Caco-2 (cell line): ENCODE measurements around the gene SYNPO2. TPM values are rescaled to one million over a fixed set of nuclear protein-coding genes. Genes with fewer than 3 reads are reported as not detected.

Experiments used
- BruUV-seq: library from RNA; stranded (reverse); fragments of 400-500 nt; replicated peaks from 2 replicates; lab custom pipeline; 2021; lab: Mats Ljungman, UMichigan
- CTCF ChIA-PET: fragments of 300-600 bp; sonication (Branson Sonifier 250); formaldehyde crosslinking; loops from one replicate; lab custom pipeline; 2022; ENCODE audit warnings: antibody characterized with exemption; lab: Charles Lee
- POLR2A ChIA-PET: fragments of 300-600 bp; sonication (Branson Sonifier 250); formaldehyde crosslinking; loops from one replicate; lab custom pipeline; 2022; ENCODE audit warnings: antibody characterized with exemption; lab: Charles Lee
- DNase-seq, 2 experiments: peaks; one replicate each; pipeline versions ENCODE4 v3.0.0 to v3.0.0-alpha.2; 2020 to 2022
- H3K27me3 ChIP-seq: replicated peaks from 2 replicates; pipeline ENCODE4 v1.6.0; 2011; ENCODE audit warnings: low read length; ENCODE audit not compliant: control insufficient read depth, insufficient read depth
- H3K36me3 ChIP-seq: 2 replicates; pipeline ENCODE4 v1.5.1; 2011; ENCODE audit warnings: low read length; ENCODE audit not compliant: control insufficient read depth, insufficient read depth
- H3K4me1 ChIP-seq: fragments of 250-450 bp; sonication (Bioruptor Pico); 2 replicates; pipeline ENCODE4 v1.5.1; 2020; ENCODE audit warnings: mild to moderate bottlenecking
- H3K4me3 ChIP-seq: 2 replicates; pipeline ENCODE4 v1.5.1; 2011; ENCODE audit warnings: low read depth, mild to moderate bottlenecking, control low read depth, low read length
- H3K9me3 ChIP-seq: fragments of 250-450 bp; sonication (Bioruptor Pico); 2 replicates; pipeline ENCODE4 v1.5.1; 2020; ENCODE audit warnings: mild to moderate bottlenecking, moderate library complexity
- H3K27ac Mint-ChIP-seq: one replicate; pipeline ENCODE4 v1.8.0; 2022; ENCODE audit warnings: mixed read lengths; ENCODE audit not compliant: unreplicated experiment
- H3K27me3 Mint-ChIP-seq: one replicate; pipeline ENCODE4 v1.8.0; 2022; ENCODE audit warnings: mixed read lengths; ENCODE audit not compliant: insufficient read depth, unreplicated experiment
- H3K36me3 Mint-ChIP-seq: one replicate; pipeline ENCODE4 v1.8.0; 2022; ENCODE audit warnings: mild to moderate bottlenecking, mixed read lengths; ENCODE audit not compliant: insufficient read depth, unreplicated experiment
- H3K4me1 Mint-ChIP-seq: one replicate; pipeline ENCODE4 v1.8.0; 2022; ENCODE audit warnings: low read depth, mixed read lengths; ENCODE audit not compliant: unreplicated experiment
- H3K4me3 Mint-ChIP-seq: one replicate; pipeline ENCODE4 v1.8.0; 2022; ENCODE audit warnings: mild to moderate bottlenecking, moderate library complexity, mixed read lengths; ENCODE audit not compliant: unreplicated experiment
- H3K9me3 Mint-ChIP-seq: one replicate; pipeline ENCODE4 v1.8.0; 2022; ENCODE audit warnings: mixed read lengths; ENCODE audit not compliant: unreplicated experiment
- CTCF ChIP-seq, 2 experiments: fragments of 200-600 bp in 1 of 2; IDR thresholded peaks; 1 replicate in 1 of 2; 2 replicates in 1 of 2; pipeline versions ENCODE4 v1.5.1 to v1.8.0; 2011 to 2022; ENCODE audit warnings: antibody characterized with exemption in 1 of 2, control low read depth in 1 of 2, inconsistent platforms in 1 of 2, low read depth in 1 of 2, low read length in 1 of 2, mild to moderate bottlenecking in 1 of 2, moderate library complexity in 1 of 2; ENCODE audit not compliant: insufficient read depth in 1 of 2, severe bottlenecking in 1 of 2, unreplicated experiment in 1 of 2
- intact Hi-C: fragments of 100-400 bp; cut with micrococcal nuclease; formaldehyde crosslinking; loops from one replicate; pipeline ENCODE4 v1.10.0; 2022; ENCODE audit not compliant: unreplicated experiment
- total RNA-seq: library from RNA; stranded (reverse); gene quantifications from 2 replicates; pipeline ENCODE4 v1.2.3, GENCODE V29; 2022

Gene SYNPO2
- total RNA-seq, 1 experiment from 2014 or later = 0.16 TPM

- Histone ChIP-seq H3K4me1 (no peaks in the 10 kb centered on the region), H3K4me3 (no peak overlapping the region), H3K27me3 (no peaks in the 10 kb centered on the region), H3K9me3 (no peaks in the 10 kb centered on the region), H3K36me3 (no peaks in the 10 kb centered on the region)
- no peaks in the 10 kb centered on the region for H3K36me3 Mint-ChIP-seq
- POLR2A ChIA-PET = no interaction called here
- CTCF ChIA-PET = no interaction called here
- no peak for DNase-seq
- H3K9me3 Mint-ChIP-seq = no peaks in the 10 kb centered on the region
- H3K27ac Mint-ChIP-seq = no peak overlapping the region
- intact Hi-C loops = no loop called here
- H3K27me3 Mint-ChIP-seq = peaks cover 12% of the 10 kb centered on the region
- no peak for TF ChIP-seq CTCF (IDR thresholded peaks at IDR 0.05; ENCODE audit: insufficient read depth in 1 of 2, low read depth in 1 of 2, low read length in 1 of 2, severe bottlenecking in 1 of 2, unreplicated experiment in 1 of 2)
- no TSS peak for BruUV-seq
- H3K4me3 Mint-ChIP-seq = no peak overlapping the region
- no peaks in the 10 kb centered on the region for H3K4me1 Mint-ChIP-seq
These were observed 21.6 kb downstream of the SYNPO2 start for GRCh38 chr4:118910221-118910620.

- H3K27me3 Mint-ChIP-seq = peaks cover 12% of the 10 kb centered on the region
- Histone ChIP-seq H3K36me3 (no peaks in the 10 kb centered on the region), H3K4me1 (no peaks in the 10 kb centered on the region), H3K4me3 (no peak overlapping the region), H3K27me3 (no peaks in the 10 kb centered on the region), H3K9me3 (no peaks in the 10 kb centered on the region)
- no peaks in the 10 kb centered on the region for H3K9me3 Mint-ChIP-seq
- H3K27ac Mint-ChIP-seq = no peak overlapping the region
- H3K4me3 Mint-ChIP-seq = no peak overlapping the region
- ChIA-PET CTCF (no interaction called here), POLR2A (no interaction called here)
- no peak for TF ChIP-seq CTCF (IDR thresholded peaks at IDR 0.05; ENCODE audit: insufficient read depth in 1 of 2, low read depth in 1 of 2, low read length in 1 of 2, severe bottlenecking in 1 of 2, unreplicated experiment in 1 of 2)
- no peaks in the 10 kb centered on the region for H3K4me1 Mint-ChIP-seq
- no peak for DNase-seq
- BruUV-seq = no TSS peak
- no peaks in the 10 kb centered on the region for H3K36me3 Mint-ChIP-seq
- intact Hi-C loops = no loop called here
These were observed 22.6 kb downstream of the SYNPO2 start for GRCh38 chr4:118911238-118911703.

- Histone ChIP-seq H3K27me3 (no peaks in the 10 kb centered on the region), H3K4me3 (no peak overlapping the region), H3K9me3 (no peaks in the 10 kb centered on the region), H3K36me3 (no peaks in the 10 kb centered on the region), H3K4me1 (no peaks in the 10 kb centered on the region)
- no peaks in the 10 kb centered on the region for H3K9me3 Mint-ChIP-seq
- no peak for TF ChIP-seq CTCF (IDR thresholded peaks at IDR 0.05; ENCODE audit: insufficient read depth in 1 of 2, low read depth in 1 of 2, low read length in 1 of 2, severe bottlenecking in 1 of 2, unreplicated experiment in 1 of 2)
- H3K36me3 Mint-ChIP-seq = no peaks in the 10 kb centered on the region
- no peak overlapping the region for H3K4me3 Mint-ChIP-seq
- peaks cover 5% of the 10 kb centered on the region for H3K4me1 Mint-ChIP-seq
- ChIA-PET CTCF (no interaction called here), POLR2A (no interaction called here)
- DNase-seq = no peak
- no TSS peak for BruUV-seq
- H3K27me3 Mint-ChIP-seq = peaks cover 9% of the 10 kb centered on the region
- intact Hi-C loops = no loop called here
- no peak overlapping the region for H3K27ac Mint-ChIP-seq
These were observed 26.8 kb downstream of the SYNPO2 start for GRCh38 chr4:118915468-118915867.
